Measurements from ENCODE around the gene OSTF1.

The OSTF1 gene

GRCh38 chr9:75142202-75142601 is 53.9 kb downstream of the OSTF1 start:
- in situ Hi-C loops (cut with MboI; ENCODE audit: low sequenced_read_pairs, unreplicated experiment) = no loop called here
- no peak for DNase-seq (ENCODE audit: low spot score)

GRCh38 chr9:75146229-75146628 is 57.9 kb downstream of the OSTF1 start:
- no peak for DNase-seq (ENCODE audit: low spot score)
- in situ Hi-C loops (cut with MboI; ENCODE audit: low sequenced_read_pairs, unreplicated experiment) = no loop called here
- TF ChIP-seq CTCF (IDR thresholded peaks at IDR 0.05; ENCODE audit: borderline replicate concordance, control extremely low read depth, extremely low read depth, insufficient read depth, missing control alignments) = no peak

More at GRCh38 chr9:75142202-75142601, 53.9 kb downstream of the OSTF1 start:
- TF ChIP-seq CTCF (IDR thresholded peaks at IDR 0.05; ENCODE audit: borderline replicate concordance, control extremely low read depth, extremely low read depth, insufficient read depth, missing control alignments) = no peak

- peak; percentile 30 for DNase-seq (ENCODE audit: low spot score)
- in situ Hi-C loops (cut with MboI; ENCODE audit: low sequenced_read_pairs, unreplicated experiment) = no loop called here
- TF ChIP-seq CTCF (IDR thresholded peaks at IDR 0.05; ENCODE audit: borderline replicate concordance, control extremely low read depth, extremely low read depth, insufficient read depth, missing control alignments) = no peak
Observed at GRCh38 chr9:75147638-75148037, 59.3 kb downstream of the OSTF1 start.

- in situ Hi-C loops (cut with MboI; ENCODE audit: low sequenced_read_pairs, unreplicated experiment) = no loop called here
Observed at GRCh38 chr9:75148561-75148960, 60.2 kb downstream of the OSTF1 start.

GRCh38 chr9:75149841-75150241 is 61.5 kb downstream of the OSTF1 start:
- DNase-seq (ENCODE audit: low spot score) = no peak
- in situ Hi-C loops (cut with MboI; ENCODE audit: low sequenced_read_pairs, unreplicated experiment) = no loop called here
- no peak for TF ChIP-seq CTCF (IDR thresholded peaks at IDR 0.05; ENCODE audit: borderline replicate concordance, control extremely low read depth, extremely low read depth, insufficient read depth, missing control alignments)

More at GRCh38 chr9:75148561-75148960, 60.2 kb downstream of the OSTF1 start:
- DNase-seq (ENCODE audit: low spot score) = no peak
- TF ChIP-seq CTCF (IDR thresholded peaks at IDR 0.05; ENCODE audit: borderline replicate concordance, control extremely low read depth, extremely low read depth, insufficient read depth, missing control alignments) = no peak

GRCh38 chr9:75150512-75150911 is 62.2 kb downstream of the OSTF1 start:
- in situ Hi-C loops (cut with MboI; ENCODE audit: low sequenced_read_pairs, unreplicated experiment) = no loop called here
- no peak for TF ChIP-seq CTCF (IDR thresholded peaks at IDR 0.05; ENCODE audit: borderline replicate concordance, control extremely low read depth, extremely low read depth, insufficient read depth, missing control alignments)
- DNase-seq (ENCODE audit: low spot score) = no peak

- TF ChIP-seq CTCF (IDR thresholded peaks at IDR 0.05; ENCODE audit: borderline replicate concordance, control extremely low read depth, extremely low read depth, insufficient read depth, missing control alignments) = no peak
- no peak for DNase-seq (ENCODE audit: low spot score)
- in situ Hi-C loops (cut with MboI; ENCODE audit: low sequenced_read_pairs, unreplicated experiment) = no loop called here
Observed at GRCh38 chr9:75152416-75152815, 64.1 kb downstream of the OSTF1 start.

All from GM13976 (cell line).